GM21447 (cell line): ENCODE results near the gene TPD52L2.
"Not testable (repeated sequence)": the region's sequence is repeated elsewhere in the genome, so short reads cannot be mapped to it uniquely, and the experiment has no call there.

ENCODE experiments used
- ATAC-seq: cut with Tn5 transposase; IDR thresholded peaks from one replicate; pipeline ENCODE4 v1.9.1; 2021; ENCODE audit not compliant: unreplicated experiment

The TPD52L2 gene

GRCh38 chr20:63855363-63856097 lies 9.5 kb upstream of the TPD52L2 start:
- no peak for ATAC-seq

GRCh38 chr20:63856098-63856511 lies 9.0 kb upstream of the TPD52L2 start:
- ATAC-seq = no peak

GRCh38 chr20:63857764-63858392 lies 7.2 kb upstream of the TPD52L2 start:
- ATAC-seq = no peak

- no peak for ATAC-seq
Measured at GRCh38 chr20:63858393-63859165, 6.5 kb upstream of the TPD52L2 start.

- ATAC-seq = no peak
Measured at GRCh38 chr20:63859166-63859699, 5.8 kb upstream of the TPD52L2 start.

- no peak for ATAC-seq
Measured at GRCh38 chr20:63860325-63861051, 4.6 kb upstream of the TPD52L2 start.

GRCh38 chr20:63861365-63861934 lies 3.6 kb upstream of the TPD52L2 start, which contains the start of gene ABHD16B:
ABHD16B (plus strand) TSS chr20:63861498; CDS start chr20:63861541, 43 bp downstream.
- no peak for ATAC-seq

GRCh38 chr20:63861981-63862901 lies 2.8 kb upstream of the TPD52L2 start:
- ATAC-seq = no peak

- no peak for ATAC-seq
Measured at GRCh38 chr20:63863021-63863797, 1.9 kb upstream of the TPD52L2 start.

GRCh38 chr20:63863798-63864544 lies 1.1 kb upstream of the TPD52L2 start:
- peak; percentile 71 for ATAC-seq

GRCh38 chr20:63864545-63864977 lies 509 bp upstream of the TPD52L2 start:
- no peak for ATAC-seq

GRCh38 chr20:63867042-63867441 lies 2.0 kb downstream of the TPD52L2 start:
- ATAC-seq = not testable (repeated sequence)

GRCh38 chr20:63868264-63868663 lies 3.2 kb downstream of the TPD52L2 start:
- no peak for ATAC-seq

GRCh38 chr20:63873477-63873971 lies 8.5 kb downstream of the TPD52L2 start:
- ATAC-seq = no peak

- ATAC-seq = not testable (repeated sequence)
Measured at GRCh38 chr20:63874241-63874640, 9.2 kb downstream of the TPD52L2 start.

- ATAC-seq = no peak
Measured at GRCh38 chr20:63876489-63877036, 11.5 kb downstream of the TPD52L2 start.

- ATAC-seq = no peak
Measured at GRCh38 chr20:63877755-63878470, 12.8 kb downstream of the TPD52L2 start.
